SK-N-SH treated with all-trans-retinoic acid at 6 μM for 48 hours (cell line): ENCODE data around the gene EMID1.

Experiments used
- ATAC-seq: fragments of 200-7000 bp; cut with Tn5 transposase; 3 replicates; pipeline ENCODE4 v1.9.1; 2020; ENCODE audit warnings: mild to moderate bottlenecking, moderate library complexity
- BACH2 ChIP-seq: fragments of 250-450 bp; sonication (Bioruptor Pico); IDR thresholded peaks from 2 replicates; pipeline ENCODE4 v1.9.0; 2021; ENCODE audit warnings: mild to moderate bottlenecking, borderline replicate concordance
- CSDC2 ChIP-seq: fragments of 250-450 bp; sonication (Bioruptor Pico); IDR thresholded peaks from 2 replicates; pipeline ENCODE4 v1.5.0; 2020; ENCODE audit warnings: mild to moderate bottlenecking, moderate library complexity
- CSRNP3 ChIP-seq: fragments of 250-450 bp; sonication (Bioruptor Pico); IDR thresholded peaks from 2 replicates; pipeline ENCODE4 v1.5.1; 2021; ENCODE audit warnings: mild to moderate bottlenecking, moderate library complexity
- ESRRG ChIP-seq: fragments of 250-450 bp; sonication (Bioruptor Pico); IDR thresholded peaks from 2 replicates; pipeline ENCODE4 v1.6.1; 2021; ENCODE audit warnings: mild to moderate bottlenecking
- GLIS3 ChIP-seq: fragments of 250-450 bp; sonication (Bioruptor Pico); IDR thresholded peaks from 2 replicates; pipeline ENCODE4 v1.5.0; 2020; ENCODE audit warnings: mild to moderate bottlenecking, moderate library complexity
- ISL1 ChIP-seq: fragments of 250-450 bp; sonication (Bioruptor Pico); IDR thresholded peaks from 2 replicates; pipeline ENCODE4 v2.1.2; 2022; ENCODE audit warnings: mild to moderate bottlenecking, moderate library complexity
- OSR1 ChIP-seq: fragments of 250-450 bp; sonication (Bioruptor Pico); IDR thresholded peaks from 2 replicates; pipeline ENCODE4 v1.8.0; 2022; ENCODE audit warnings: moderate library complexity, mild to moderate bottlenecking, inconsistent platforms
- PPARA ChIP-seq: fragments of 250-450 bp; sonication (Bioruptor Pico); IDR thresholded peaks from 2 replicates; pipeline ENCODE4 v1.5.0; 2020; ENCODE audit warnings: mild to moderate bottlenecking, borderline replicate concordance
- RARB ChIP-seq: fragments of 250-450 bp; sonication (Bioruptor Pico); IDR thresholded peaks from 2 replicates; pipeline ENCODE4 v1.8.0; 2021; ENCODE audit warnings: mild to moderate bottlenecking, moderate library complexity
- SNAI2 ChIP-seq: fragments of 250-450 bp; sonication (Bioruptor Pico); IDR thresholded peaks from 2 replicates; pipeline ENCODE4 v1.5.0; 2020; ENCODE audit warnings: mild to moderate bottlenecking, moderate library complexity
- TCF4 ChIP-seq: fragments of 250-450 bp; sonication (Bioruptor Pico); IDR thresholded peaks from 2 replicates; pipeline ENCODE4 v1.8.0; 2021; ENCODE audit warnings: mild to moderate bottlenecking, moderate library complexity, borderline replicate concordance
- TOX ChIP-seq: fragments of 250-450 bp; sonication (Bioruptor Pico); IDR thresholded peaks from 2 replicates; pipeline ENCODE4 v1.8.0; 2021; ENCODE audit warnings: mild to moderate bottlenecking, moderate library complexity, borderline replicate concordance
- TSHZ2 ChIP-seq: fragments of 250-450 bp; sonication (Bioruptor Pico); IDR thresholded peaks from 2 replicates; pipeline ENCODE4 v1.5.0; 2020; ENCODE audit warnings: mild to moderate bottlenecking, moderate library complexity
- ZC3H10 ChIP-seq: fragments of 250-450 bp; sonication (Bioruptor Pico); IDR thresholded peaks from 2 replicates; pipeline ENCODE4 v1.5.1; 2021; ENCODE audit warnings: mild to moderate bottlenecking, moderate library complexity
- ZFP3 ChIP-seq: fragments of 250-450 bp; sonication (Bioruptor Pico); IDR thresholded peaks from 2 replicates; pipeline ENCODE4 v1.5.0; 2020; ENCODE audit warnings: mild to moderate bottlenecking, moderate library complexity
- ZFP30 ChIP-seq: fragments of 450-650 bp; formaldehyde crosslinking; IDR thresholded peaks from 2 replicates; pipeline ENCODE4 v1.5.0; 2022; ENCODE audit warnings: mild to moderate bottlenecking, moderate library complexity
- ZNF565 ChIP-seq: fragments of 450-650 bp; formaldehyde crosslinking; conservative IDR thresholded peaks from 2 replicates; pipeline ENCODE4 v1.5.0; 2020; ENCODE audit warnings: low read depth, mild to moderate bottlenecking, moderate library complexity
- ZNF70 ChIP-seq: fragments of 450-650 bp; formaldehyde crosslinking; IDR thresholded peaks from 2 replicates; pipeline ENCODE4 v1.5.0; 2020; ENCODE audit warnings: mild to moderate bottlenecking, moderate library complexity
- ZNF8 ChIP-seq: fragments of 450-650 bp; formaldehyde crosslinking; IDR thresholded peaks from 2 replicates; pipeline ENCODE4 v1.5.0; 2020; ENCODE audit warnings: mild to moderate bottlenecking, moderate library complexity
- TF ChIP-seq, protein P1 (sequence below): fragments of 250-450 bp; sonication (Bioruptor Pico); IDR thresholded peaks from 2 replicates; pipeline ENCODE4 v1.5.1; 2020; ENCODE audit warnings: low read depth, mild to moderate bottlenecking, moderate library complexity
- TF ChIP-seq, protein P2 (sequence below): fragments of 250-450 bp; sonication (Bioruptor Pico); IDR thresholded peaks from 2 replicates; pipeline ENCODE4 v1.8.0; 2021; ENCODE audit warnings: low read depth, mild to moderate bottlenecking, moderate library complexity, borderline replicate concordance

EMID1 gene

DNA sequence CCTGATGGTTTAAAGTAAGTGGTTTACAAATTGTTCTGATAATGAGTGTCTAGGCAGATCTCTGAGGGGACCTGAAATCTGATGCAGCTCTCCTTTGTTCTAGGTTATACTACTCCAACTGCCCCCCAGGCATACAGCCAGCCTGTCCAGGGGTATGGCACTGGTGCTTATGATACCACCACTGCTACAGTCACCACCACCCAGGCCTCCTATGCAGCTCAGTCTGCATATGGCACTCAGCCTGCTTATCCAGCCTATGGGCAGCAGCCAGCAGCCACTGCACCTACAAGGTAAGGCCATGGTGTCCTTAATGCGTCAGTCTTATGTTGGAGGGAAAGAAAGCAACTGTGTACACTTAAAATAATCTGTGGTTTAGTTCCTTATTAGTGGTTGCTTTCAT lies 72.2 kb downstream of the EMID1 start:
- TF ChIP-seq TSHZ2 (CRISPR knock-in tag), result no peak
- no peak for TF ChIP-seq GLIS3 (CRISPR knock-in tag)
- no peak for TF ChIP-seq ZFP3 (CRISPR knock-in tag)
- TF ChIP-seq, protein P1, sequence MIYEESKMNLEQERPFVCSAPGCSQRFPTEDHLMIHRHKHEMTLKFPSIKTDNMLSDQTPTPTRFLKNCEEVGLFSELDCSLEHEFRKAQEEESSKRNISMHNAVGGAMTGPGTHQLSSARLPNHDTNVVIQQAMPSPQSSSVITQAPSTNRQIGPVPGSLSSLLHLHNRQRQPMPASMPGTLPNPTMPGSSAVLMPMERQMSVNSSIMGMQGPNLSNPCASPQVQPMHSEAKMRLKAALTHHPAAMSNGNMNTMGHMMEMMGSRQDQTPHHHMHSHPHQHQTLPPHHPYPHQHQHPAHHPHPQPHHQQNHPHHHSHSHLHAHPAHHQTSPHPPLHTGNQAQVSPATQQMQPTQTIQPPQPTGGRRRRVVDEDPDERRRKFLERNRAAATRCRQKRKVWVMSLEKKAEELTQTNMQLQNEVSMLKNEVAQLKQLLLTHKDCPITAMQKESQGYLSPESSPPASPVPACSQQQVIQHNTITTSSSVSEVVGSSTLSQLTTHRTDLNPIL (CRISPR knock-in tag), result no peak
- no peak for TF ChIP-seq CSDC2 (CRISPR knock-in tag)
- TF ChIP-seq CSRNP3 (CRISPR knock-in tag), result no peak
- no peak for TF ChIP-seq ISL1 (CRISPR knock-in tag)
- TF ChIP-seq OSR1 (CRISPR knock-in tag), result no peak
- TF ChIP-seq ESRRG (CRISPR knock-in tag), result no peak
- no peak for TF ChIP-seq TCF4 (CRISPR knock-in tag)
- no peak for TF ChIP-seq ZFP30 (CRISPR knock-in tag)
- TF ChIP-seq PPARA (CRISPR knock-in tag), result no peak
- TF ChIP-seq BACH2, result no peak
- no peak for TF ChIP-seq ZNF565 (CRISPR knock-in tag)
- no peak for TF ChIP-seq TOX
- TF ChIP-seq SNAI2 (CRISPR knock-in tag), result no peak
- no peak for TF ChIP-seq ZC3H10 (CRISPR knock-in tag)
- ATAC-seq, result no peak

- no peak for ATAC-seq
- TF ChIP-seq ZNF565 (CRISPR knock-in tag), result no peak
- TF ChIP-seq ZFP3 (CRISPR knock-in tag), result no peak
- TF ChIP-seq GLIS3 (CRISPR knock-in tag), result no peak
- no peak for TF ChIP-seq BACH2
- no peak for TF ChIP-seq TOX
- no peak for TF ChIP-seq CSRNP3 (CRISPR knock-in tag)
- no peak for TF ChIP-seq TCF4 (CRISPR knock-in tag)
- no peak for TF ChIP-seq CSDC2 (CRISPR knock-in tag)
- no peak for TF ChIP-seq ZFP30 (CRISPR knock-in tag)
Measured at GRCh38 chr22:29284196-29284595, 78.5 kb downstream of the EMID1 start.

GRCh38 chr22:29288837-29289236 lies 83.1 kb downstream of the EMID1 start:
- TF ChIP-seq ZC3H10 (CRISPR knock-in tag) (no peak), SNAI2 (CRISPR knock-in tag) (no peak), BACH2 (no peak), RARB (CRISPR knock-in tag) (no peak), ZNF70 (CRISPR knock-in tag) (no peak), CSDC2 (CRISPR knock-in tag) (no peak), ZNF8 (CRISPR knock-in tag) (no peak), ZFP30 (CRISPR knock-in tag) (no peak)
- no peak for ATAC-seq

- ATAC-seq, result no peak
- TF ChIP-seq TOX (no peak), PPARA (CRISPR knock-in tag) (no peak), ISL1 (CRISPR knock-in tag) (no peak), GLIS3 (CRISPR knock-in tag) (no peak), ZNF565 (CRISPR knock-in tag) (no peak), ZFP30 (CRISPR knock-in tag) (no peak), BACH2 (no peak)
- TF ChIP-seq, protein P2, sequence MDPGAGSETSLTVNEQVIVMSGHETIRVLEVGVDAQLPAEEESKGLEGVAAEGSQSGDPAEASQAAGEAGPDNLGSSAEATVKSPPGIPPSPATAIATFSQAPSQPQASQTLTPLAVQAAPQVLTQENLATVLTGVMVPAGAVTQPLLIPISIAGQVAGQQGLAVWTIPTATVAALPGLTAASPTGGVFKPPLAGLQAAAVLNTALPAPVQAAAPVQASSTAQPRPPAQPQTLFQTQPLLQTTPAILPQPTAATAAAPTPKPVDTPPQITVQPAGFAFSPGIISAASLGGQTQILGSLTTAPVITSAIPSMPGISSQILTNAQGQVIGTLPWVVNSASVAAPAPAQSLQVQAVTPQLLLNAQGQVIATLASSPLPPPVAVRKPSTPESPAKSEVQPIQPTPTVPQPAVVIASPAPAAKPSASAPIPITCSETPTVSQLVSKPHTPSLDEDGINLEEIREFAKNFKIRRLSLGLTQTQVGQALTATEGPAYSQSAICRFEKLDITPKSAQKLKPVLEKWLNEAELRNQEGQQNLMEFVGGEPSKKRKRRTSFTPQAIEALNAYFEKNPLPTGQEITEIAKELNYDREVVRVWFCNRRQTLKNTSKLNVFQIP, result no peak
Measured at GRCh38 chr22:29290061-29290460, 84.4 kb downstream of the EMID1 start.
